OCI-LY3 (cell line): ENCODE measurements around the gene IL17RD.

ENCODE experiments used
- H2AFZ ChIP-seq: fragments of 200-600, 300-600 bp; shearing (Covaris generic); 2 replicates; pipeline ENCODE4 v1.6.0; 2014; ENCODE audit warnings: antibody characterized with exemption, low read depth, low read length
- H3K27ac ChIP-seq: fragments of 200-600, 300-600 bp; sonication (generic); 2 replicates; pipeline ENCODE4 v1.5.1; 2014; ENCODE audit warnings: mild to moderate bottlenecking, low read length, moderate library complexity, mixed read lengths
- H3K27me3 ChIP-seq: fragments of 200-600, 300-600 bp; sonication (generic); 2 replicates; pipeline ENCODE4 v1.6.1; 2014; ENCODE audit warnings: low read depth, low read length, mixed read lengths
- H3K36me3 ChIP-seq: fragments of 200-600, 300-600 bp; sonication (generic); replicated peaks from 2 replicates; pipeline ENCODE3; 2014; ENCODE audit warnings: low read depth, low read length, mixed read lengths
- H3K4me1 ChIP-seq: fragments of 300-600, 200-600 bp; sonication (generic); 2 replicates; pipeline ENCODE4 v1.6.1; 2014; ENCODE audit warnings: low read length, mixed read lengths
- H3K4me2 ChIP-seq: fragments of 200-600, 300-600 bp; sonication (generic); 2 replicates; pipeline ENCODE4 v1.6.1; 2014; ENCODE audit warnings: low read length, mixed read lengths
- H3K4me3 ChIP-seq: fragments of 300-600, 200-600 bp; sonication (generic); 2 replicates; pipeline ENCODE4 v1.5.1; 2014; ENCODE audit warnings: antibody characterized with exemption, mild to moderate bottlenecking, low read length, moderate library complexity
- H3K79me2 ChIP-seq: fragments of 300-600, 200-600 bp; shearing (Covaris generic); 2 replicates; pipeline ENCODE4 v1.6.1; 2014; ENCODE audit warnings: mild to moderate bottlenecking, low read length, mixed read lengths
- H3K9ac ChIP-seq: fragments of 300-600, 200-600 bp; shearing (Covaris generic); 2 replicates; pipeline ENCODE4 v1.6.0; 2014; ENCODE audit warnings: mild to moderate bottlenecking, low read length, moderate library complexity
- H3K9me3 ChIP-seq: fragments of 200-600, 300-600 bp; shearing (Covaris generic); 2 replicates; pipeline ENCODE4 v1.6.1; 2014; ENCODE audit warnings: low read length, mixed read lengths; ENCODE audit not compliant: insufficient read depth
- H4K20me1 ChIP-seq: fragments of 200-600, 300-600 bp; sonication (generic); 2 replicates; pipeline ENCODE4 v1.6.1; 2016; ENCODE audit warnings: low read length, mixed read lengths; ENCODE audit not compliant: insufficient read depth
- CTCF ChIP-seq: fragments of 200-600, 300-600 bp; sonication (generic); IDR thresholded peaks from 2 replicates; pipeline ENCODE4 v1.5.1; 2014; ENCODE audit warnings: antibody characterized with exemption, low read length, low read depth
- EZH2phosphoT487 ChIP-seq: fragments of 200-600 bp; shearing (Covaris generic); IDR thresholded peaks from 2 replicates; pipeline ENCODE4 v1.6.1; 2018; ENCODE audit warnings: antibody characterized with exemption, mixed run types, low read depth

The IL17RD gene

GRCh38 chr3:57041674-57042073 lies 123.5 kb downstream of the IL17RD start:
- Histone ChIP-seq H4K20me1 (no peaks in the 10 kb centered on the region), H3K27ac (no peak overlapping the region), H3K4me1 (peaks cover 14% of the 10 kb centered on the region), H3K9ac (no peak overlapping the region), H3K9me3 (no peaks in the 10 kb centered on the region), H3K4me2 (no peak overlapping the region), H3K4me3 (no peak overlapping the region), H2AFZ (no peak overlapping the region), H3K79me2 (no peaks in the 10 kb centered on the region), H3K27me3 (0 out of 2 replicates have a peak, but pooled peaks cover 4% of the 10 kb centered on the region), H3K36me3 (no peaks in the 10 kb centered on the region)
- TF ChIP-seq CTCF, result no peak
- TF ChIP-seq EZH2phosphoT487, result no peak
